Fibroblast of skin of left biceps (primary cell): ENCODE measurements around the gene PUS10.
A peak's percentile ranks its signal among the peaks of the same experiment; 100 is the strongest.
"Not testable (repeated sequence)": the region's sequence is repeated elsewhere in the genome, so short reads cannot be mapped to it uniquely, and the experiment has no call there.

Experiments
- DNase-seq, 2 experiments: peaks; one replicate each; pipeline ENCODE4 v3.0.0-alpha.2; 2013; ENCODE audit warnings: low read depth in 2 of 2

The PUS10 gene

GRCh38 chr2:60932954-60933353, 85.1 kb downstream of the PUS10 start:
- DNase-seq = no peak

GRCh38 chr2:60932061-60932460, 86.0 kb downstream of the PUS10 start:
- DNase-seq = not testable (repeated sequence)

GRCh38 chr2:60926741-60927552, 91.1 kb downstream of the PUS10 start:
- peak; percentile 62 to 72 for DNase-seq

GRCh38 chr2:60925994-60926740, 91.9 kb downstream of the PUS10 start:
- DNase-seq = no peak

GRCh38 chr2:60907329-60907728, 110.7 kb downstream of the PUS10 start:
- DNase-seq = no peak

GRCh38 chr2:60906395-60906794, 111.7 kb downstream of the PUS10 start:
- DNase-seq = no peak

- DNase-seq = not testable (repeated sequence)
Observed at GRCh38 chr2:60905867-60906266, 112.2 kb downstream of the PUS10 start.

- DNase-seq = not testable (repeated sequence)
Observed at GRCh38 chr2:60901296-60901695, 116.8 kb downstream of the PUS10 start.

- no peak for DNase-seq
Observed at GRCh38 chr2:60899892-60900249, 118.2 kb downstream of the PUS10 start.

- no peak for DNase-seq
Observed at GRCh38 chr2:60899230-60899891, 118.7 kb downstream of the PUS10 start.

GRCh38 chr2:60898567-60898966, 119.5 kb downstream of the PUS10 start:
- no peak for DNase-seq
